Naive thymus-derived CD4-positive, alpha-beta T cell (primary cell): ENCODE measurements around the gene HVCN1. TPM values are rescaled to one million over a fixed set of nuclear protein-coding genes. Genes with fewer than 3 reads are reported as not detected.
"Not testable (repeated sequence)": the region's sequence is repeated elsewhere in the genome, so short reads cannot be mapped to it uniquely, and the experiment has no call there.

Source experiments
- ATAC-seq: fragments of 150-1000 bp; cut with Tn5 transposase; 2 replicates; pipeline ENCODE4 v1.10.0; 2021; ENCODE audit warnings: mild to moderate bottlenecking, moderate library complexity
- CTCF ChIA-PET: fragments of 350-600 bp; sonication (Branson Sonifier 250); formaldehyde crosslinking; loops from one replicate; lab custom pipeline; 2021; ENCODE audit warnings: antibody characterized with exemption; lab: Charles Lee
- POLR2A ChIA-PET: fragments of 350-600 bp; sonication (Branson Sonifier 250); formaldehyde crosslinking; loops from one replicate; lab custom pipeline; 2021; ENCODE audit warnings: antibody characterized with exemption, inconsistent platforms; lab: Charles Lee
- DNase-seq, 9 donors: peaks; one replicate each; pipeline versions ENCODE4 v3.0.0 to v3.0.0-alpha.2; 2020 to 2022; ENCODE audit warnings: mixed read lengths in 1 of 9
- H3K27ac ChIP-seq: one replicate; pipeline ENCODE4 v1.7.0; 2013; ENCODE audit warnings: mild to moderate bottlenecking, low read depth, low read length, moderate library complexity
- H3K27me3 ChIP-seq, 2 donors: one replicate each; pipeline ENCODE4 v1.7.0; 2013; ENCODE audit warnings: low read length in 2 of 2, mild to moderate bottlenecking in 2 of 2, moderate library complexity in 2 of 2; ENCODE audit not compliant: control insufficient read depth in 2 of 2, insufficient read depth in 2 of 2
- H3K36me3 ChIP-seq, 3 experiments: 1 replicate in 2 of 3; 2 replicates in 1 of 3; pipeline ENCODE4 v1.7.0; 2013; ENCODE audit warnings: low read length in 3 of 3, mild to moderate bottlenecking in 3 of 3, moderate library complexity in 1 of 3; ENCODE audit not compliant: insufficient read depth in 3 of 3, control insufficient read depth in 2 of 3
- H3K4me1 ChIP-seq, 2 donors: one replicate each; pipeline ENCODE4 v1.7.0; 2013; ENCODE audit warnings: low read length in 2 of 2, mild to moderate bottlenecking in 2 of 2, moderate library complexity in 1 of 2; ENCODE audit not compliant: control insufficient read depth in 2 of 2, insufficient read depth in 2 of 2
- H3K4me3 ChIP-seq: 2 replicates; pipeline ENCODE4 v1.7.0; 2013; ENCODE audit warnings: mild to moderate bottlenecking, low read length
- H3K9me3 ChIP-seq, 3 experiments: 1 replicate in 2 of 3; 2 replicates in 1 of 3; pipeline ENCODE4 v1.7.0; 2013; ENCODE audit warnings: low read length in 3 of 3; ENCODE audit not compliant: control insufficient read depth in 2 of 3
- H3K27ac Mint-ChIP-seq, 9 donors: one replicate each; pipeline ENCODE4 v1.8.0; 2020 to 2022; ENCODE audit warnings: mixed read lengths in 9 of 9, mild to moderate bottlenecking in 8 of 9, moderate library complexity in 5 of 9, inconsistent platforms in 2 of 9
- H3K27me3 Mint-ChIP-seq, 5 donors: one replicate each; pipeline ENCODE4 v1.8.0; 2021 to 2022; ENCODE audit warnings: mixed read lengths in 5 of 5, mild to moderate bottlenecking in 1 of 5
- H3K36me3 Mint-ChIP-seq, 5 donors: one replicate each; pipeline ENCODE4 v1.8.0; 2020 to 2022; ENCODE audit warnings: mixed read lengths in 5 of 5, mild to moderate bottlenecking in 3 of 5, inconsistent platforms in 1 of 5
- H3K4me1 Mint-ChIP-seq, 7 donors: one replicate each; pipeline ENCODE4 v1.8.0; 2020 to 2022; ENCODE audit warnings: mixed read lengths in 7 of 7, mild to moderate bottlenecking in 3 of 7, inconsistent platforms in 1 of 7
- H3K4me3 Mint-ChIP-seq, 10 donors: one replicate each; pipeline ENCODE4 v1.8.0; 2020 to 2022; ENCODE audit warnings: mild to moderate bottlenecking in 10 of 10, mixed read lengths in 10 of 10, moderate library complexity in 6 of 10, inconsistent platforms in 2 of 10
- H3K9me3 Mint-ChIP-seq, 11 donors: one replicate each; pipeline ENCODE4 v1.8.0; 2020 to 2022; ENCODE audit warnings: mixed read lengths in 11 of 11, mild to moderate bottlenecking in 4 of 11, inconsistent platforms in 1 of 11, moderate library complexity in 1 of 11
- intact Hi-C, 2 donors: fragments of 100-400 bp; cut with micrococcal nuclease; formaldehyde crosslinking; loops; one replicate each; pipeline ENCODE4 v1.15.1; 2023
- polyA plus RNA-seq, 2 donors: library from polyadenylated mRNA; unstranded; fragments of 300-500 nt; fragmentation: Illumina TruSeq; gene quantifications; one replicate each; pipeline ENCODE4 v1.2.3, GENCODE V29; 2021
- total RNA-seq, 6 experiments: library from RNA in 5 of 6; stranded (reverse) in 5 of 6; gene quantifications; 1 replicate in 5 of 6; 2 replicates in 1 of 6; pipeline ENCODE4 v1.2.3 and lab custom pipeline; 2021 to 2026

The HVCN1 gene
- total and polyA plus RNA-seq, 7 experiments from 2014 or later = 6.4 to 25.3 (median 14.2) TPM

GRCh38 chr12:110722892-110723291, 34.0 kb upstream of the HVCN1 start:
- H3K4me1 ChIP-seq, H3K4me3 ChIP-seq, H3K9me3 ChIP-seq, intact Hi-C loops, H3K9me3 Mint-ChIP-seq, ATAC-seq, H3K27me3 ChIP-seq, CTCF ChIA-PET, H3K4me3 Mint-ChIP-seq, H3K27ac ChIP-seq, POLR2A ChIA-PET, H3K27ac Mint-ChIP-seq, H3K27me3 Mint-ChIP-seq, DNase-seq: not testable (repeated sequence)
- Mint-ChIP-seq H3K36me3 (peaks cover 13 to 64% (median 52%) of the 10 kb centered on the region in 5 donors), H3K4me1 (peaks cover 5 to 25% (median 17%) of the 10 kb centered on the region in 7 donors)
- peaks cover 10 to 97% (median 32%) of the 10 kb centered on the region in 3 experiments for H3K36me3 ChIP-seq

- CTCF ChIA-PET = no interaction called here
- Histone ChIP-seq H3K4me3 (no peak overlapping the region), H3K27me3 (no peaks in the 10 kb centered on the region), H3K36me3 (peaks cover 6 to 96% (median 32%) of the 10 kb centered on the region in 3 experiments), H3K9me3 (no peaks in the 10 kb centered on the region), H3K4me1 (no peaks in the 10 kb centered on the region), H3K27ac (no peak overlapping the region)
- POLR2A ChIA-PET = interaction anchor here (1.1 to 1.3 kb wide), 2 partner anchors 9 to 22 kb away, joined by 4 to 7 read pairs; partner anchors contain the start of gene PPP1CC
- intact Hi-C loops = no loop called here
- Mint-ChIP-seq H3K27ac (peak overlapping the region in 4 of 9 donors; percentile 21 to 56 (median 37)), H3K27me3 (no peaks in the 10 kb centered on the region), H3K4me1 (peaks cover 5 to 17% (median 10%) of the 10 kb centered on the region in 7 donors), H3K9me3 (peaks cover 0 to 3% (median 0%) of the 10 kb centered on the region in 11 donors), H3K4me3 (no peak overlapping the region), H3K36me3 (peaks cover 7 to 73% (median 54%) of the 10 kb centered on the region in 5 donors)
- DNase-seq = no peak
- no peak for ATAC-seq
Observed at GRCh38 chr12:110721570-110721969, 32.7 kb upstream of the HVCN1 start.

- Histone ChIP-seq H3K27me3 (no peaks in the 10 kb centered on the region), H3K36me3 (peaks cover 6 to 86% (median 32%) of the 10 kb centered on the region in 3 experiments), H3K4me1 (no peaks in the 10 kb centered on the region), H3K4me3 (no peak overlapping the region), H3K9me3 (no peaks in the 10 kb centered on the region), H3K27ac (no peak overlapping the region)
- intact Hi-C loops = no loop called here
- CTCF ChIA-PET = interaction anchor here (0.6 kb wide), 1 partner anchor 58 kb away, joined by 3 read pairs; no protein-coding TSS in a partner anchor
- Mint-ChIP-seq H3K27me3 (no peaks in the 10 kb centered on the region), H3K4me3 (no peak overlapping the region), H3K27ac (peak overlapping the region in 4 of 9 donors; percentile 14 to 47 (median 32)), H3K9me3 (peaks cover 0 to 3% (median 0%) of the 10 kb centered on the region in 11 donors), H3K36me3 (peaks cover 7 to 68% (median 49%) of the 10 kb centered on the region in 5 donors), H3K4me1 (peaks cover 3 to 13% (median 5%) of the 10 kb centered on the region in 7 donors)
- POLR2A ChIA-PET = interaction anchor here (1.1 to 1.3 kb wide), 2 partner anchors 10 to 23 kb away, joined by 4 to 7 read pairs; partner anchors contain the start of gene PPP1CC
- DNase-seq (no peak), ATAC-seq (no peak)
Observed at GRCh38 chr12:110720516-110720915, 31.6 kb upstream of the HVCN1 start.

GRCh38 chr12:110718222-110718908, 29.4 kb upstream of the HVCN1 start:
- no peak overlapping the region for H3K27ac ChIP-seq
- Mint-ChIP-seq H3K9me3 (peaks cover 0 to 3% (median 0%) of the 10 kb centered on the region in 11 donors), H3K36me3 (peaks cover 3 to 60% (median 40%) of the 10 kb centered on the region in 5 donors), H3K27me3 (no peaks in the 10 kb centered on the region), H3K4me1 (peaks cover 0 to 6% (median 0%) of the 10 kb centered on the region in 7 donors), H3K4me3 (no peak overlapping the region), H3K27ac (peak overlapping the region in 2 of 9 donors; percentile 6 to 7)
- no peaks in the 10 kb centered on the region for H3K27me3 ChIP-seq
- DNase-seq (no peak), ATAC-seq (no peak)
- ChIA-PET CTCF (no interaction called here), POLR2A (interaction anchor here (0.6 to 1.0 kb wide), 2 partner anchors 13 to 575 kb away, joined by 3 read pairs; no protein-coding TSS in a partner anchor)
- intact Hi-C loops = no loop called here
- H3K9me3 ChIP-seq = no peaks in the 10 kb centered on the region
- H3K36me3 ChIP-seq = peaks cover 6 to 65% (median 27%) of the 10 kb centered on the region in 3 experiments
- H3K4me3 ChIP-seq = no peak overlapping the region
- no peaks in the 10 kb centered on the region for H3K4me1 ChIP-seq

GRCh38 chr12:110717037-110717436, 28.1 kb upstream of the HVCN1 start:
- intact Hi-C loops = no loop called here
- ChIA-PET CTCF (interaction anchor here (0.6 kb wide), 1 partner anchor 755 kb away, joined by 3 read pairs; no protein-coding TSS in a partner anchor), POLR2A (interaction anchor here (0.6 kb wide), 1 partner anchor 246 kb away, joined by 4 read pairs; no protein-coding TSS in a partner anchor)
- H3K27ac Mint-ChIP-seq = peak overlapping the region in 2 of 9 donors; percentile 4 to 15
- ATAC-seq (no peak), DNase-seq (no peak)
- H3K27me3 ChIP-seq = no peaks in the 10 kb centered on the region
- H3K4me1 Mint-ChIP-seq = peaks cover 0 to 2% (median 0%) of the 10 kb centered on the region in 7 donors
- no peak overlapping the region for H3K4me3 Mint-ChIP-seq
- no peaks in the 10 kb centered on the region for H3K9me3 ChIP-seq
- no peaks in the 10 kb centered on the region for H3K27me3 Mint-ChIP-seq
- H3K4me1 ChIP-seq = no peaks in the 10 kb centered on the region
- H3K27ac ChIP-seq = no peak overlapping the region
- H3K36me3 ChIP-seq = peaks cover 6 to 53% (median 27%) of the 10 kb centered on the region in 3 experiments
- peaks cover 0 to 52% (median 33%) of the 10 kb centered on the region in 5 donors for H3K36me3 Mint-ChIP-seq
- no peak overlapping the region for H3K4me3 ChIP-seq
- H3K9me3 Mint-ChIP-seq = peaks cover 0 to 3% (median 0%) of the 10 kb centered on the region in 11 donors

GRCh38 chr12:110708917-110709316, 20.0 kb upstream of the HVCN1 start:
- DNase-seq (no peak), ATAC-seq (no peak)
- Histone ChIP-seq H3K4me3 (no peak overlapping the region), H3K9me3 (no peaks in the 10 kb centered on the region), H3K27ac (no peak overlapping the region), H3K36me3 (no peaks in the 10 kb centered on the region), H3K27me3 (no peaks in the 10 kb centered on the region), H3K4me1 (no peaks in the 10 kb centered on the region)
- intact Hi-C loops = loop anchor here in 1 of 2 donors (10.0 kb wide), 1 partner anchor 176 kb away; no protein-coding TSS in a partner anchor
- Mint-ChIP-seq H3K9me3 (no peaks in the 10 kb centered on the region), H3K4me1 (peaks cover 0 to 4% (median 0%) of the 10 kb centered on the region in 7 donors), H3K4me3 (no peak overlapping the region), H3K27ac (peak overlapping the region in 1 of 9 donors; percentile 10), H3K36me3 (peaks cover 0 to 5% (median 0%) of the 10 kb centered on the region in 5 donors), H3K27me3 (no peaks in the 10 kb centered on the region)
- POLR2A ChIA-PET = no interaction called here
- CTCF ChIA-PET = no interaction called here
